ENCODE measurements around the gene PAX5. TPM values are rescaled to one million over a fixed set of nuclear protein-coding genes. Genes with fewer than 3 reads are reported as not detected.

Gene PAX5
- total RNA-seq, 1 experiment from 2014 or later, result 6.6 TPM

GRCh38 chr9:36960575-36960955, 73.5 kb downstream of the PAX5 start:
- H3K27me3 Mint-ChIP-seq (ENCODE audit: low read depth), result no peaks in the 10 kb centered on the region; the same call in 1 of the 2 replicates
- DNase-seq (ENCODE audit: low spot score) (no peak), ATAC-seq (no peak)
- no peak overlapping the region for H3K27ac Mint-ChIP-seq
- POLR2A ChIA-PET, result no interaction called here
- no peaks in the 10 kb centered on the region for H3K36me3 Mint-ChIP-seq
- CTCF ChIA-PET, result no interaction called here
- TF ChIP-seq USF2 (CRISPR knock-in tag; IDR thresholded peaks at IDR 0.05) (no peak), SMAD3 (CRISPR knock-in tag; IDR thresholded peaks at IDR 0.05; ENCODE audit: borderline replicate concordance) (no peak), CBFB (CRISPR knock-in tag; IDR thresholded peaks at IDR 0.05; ENCODE audit: low read depth) (no peak), EMX1 (CRISPR knock-in tag; IDR thresholded peaks at IDR 0.05) (no peak), ZNF121 (CRISPR knock-in tag; IDR thresholded peaks at IDR 0.05) (no peak), JAZF1 (CRISPR knock-in tag; IDR thresholded peaks at IDR 0.05) (no peak), PRDM15 (CRISPR knock-in tag; IDR thresholded peaks at IDR 0.05) (no peak), TCF7 (CRISPR knock-in tag; IDR thresholded peaks at IDR 0.05; ENCODE audit: low read depth) (no peak)
- H3K4me3 Mint-ChIP-seq, result no peak overlapping the region
- no peaks in the 10 kb centered on the region for H3K9me3 Mint-ChIP-seq
- peaks cover 23% of the 10 kb centered on the region for H3K4me1 Mint-ChIP-seq

- no peak for ATAC-seq
- Mint-ChIP-seq H3K9me3 (no peaks in the 10 kb centered on the region), H3K36me3 (no peaks in the 10 kb centered on the region), H3K27ac (no peak overlapping the region), H3K4me3 (no peak overlapping the region), H3K27me3 (ENCODE audit: low read depth) (no peaks in the 10 kb centered on the region; the same call in 1 of the 2 replicates), H3K4me1 (peaks cover 26% of the 10 kb centered on the region)
- ChIA-PET POLR2A (no interaction called here), CTCF (interaction anchor here (1.0 to 2.3 kb wide), 2 partner anchors 9 to 20 kb away, joined by 4 to 12 read pairs; no protein-coding TSS in a partner anchor)
- TF ChIP-seq E2F4 (CRISPR knock-in tag; IDR thresholded peaks at IDR 0.05; ENCODE audit: borderline replicate concordance, low read depth), result no peak
- no peak for TF ChIP-seq ETV6 (CRISPR knock-in tag; IDR thresholded peaks at IDR 0.05)
- no peak for TF ChIP-seq IRF2 (CRISPR knock-in tag; IDR thresholded peaks at IDR 0.05; ENCODE audit: borderline replicate concordance, low read depth)
- no peak for TF ChIP-seq EMX1 (CRISPR knock-in tag; IDR thresholded peaks at IDR 0.05)
- TF ChIP-seq ZNF416 (CRISPR knock-in tag; IDR thresholded peaks at IDR 0.05), result no peak
- TF ChIP-seq HMGA2 (CRISPR knock-in tag; IDR thresholded peaks at IDR 0.05), result no peak
- TF ChIP-seq STAT6 (CRISPR knock-in tag; conservative IDR thresholded peaks at IDR 0.05; ENCODE audit: low read depth), result no peak
- TF ChIP-seq TEAD1 (CRISPR knock-in tag; IDR thresholded peaks at IDR 0.05), result no peak
- no peak for TF ChIP-seq USF2 (CRISPR knock-in tag; IDR thresholded peaks at IDR 0.05)
- no peak for TF ChIP-seq ZNF138 (CRISPR knock-in tag; conservative IDR thresholded peaks at IDR 0.05)
- no peak for TF ChIP-seq GABPB1 (CRISPR knock-in tag; IDR thresholded peaks at IDR 0.05)
- no peak for TF ChIP-seq TP53 (CRISPR knock-in tag; IDR thresholded peaks at IDR 0.05)
- no peak for TF ChIP-seq GRHL2 (CRISPR knock-in tag; IDR thresholded peaks at IDR 0.05; ENCODE audit: insufficient replicate concordance, severe bottlenecking)
- no peak for TF ChIP-seq ERG (CRISPR knock-in tag; IDR thresholded peaks at IDR 0.05)
- DNase-seq (ENCODE audit: low spot score), result no peak
These were observed 74.1 kb downstream of the PAX5 start for GRCh38 chr9:36959681-36960574.

All from WTC11 (cell line).